DOHH2 (cell line): Measurements from ENCODE around the gene KCTD21.

Experiments
- H3F3A ChIP-seq: fragments of 200-600 bp; sonication (generic), shearing (Covaris generic); 2 replicates; pipeline ENCODE4 v1.6.0; 2016; ENCODE audit warnings: antibody characterized with exemption, mild to moderate bottlenecking; ENCODE audit not compliant: control insufficient read depth, insufficient read depth
- H3K27ac ChIP-seq: fragments of 200-600 bp; sonication (generic); 2 replicates; pipeline ENCODE4 v1.5.1; 2014; ENCODE audit warnings: low read depth, mild to moderate bottlenecking, low read length, moderate library complexity
- H3K27me3 ChIP-seq: fragments of 200-600 bp; sonication (generic); 2 replicates; pipeline ENCODE4 v1.6.1; 2014; ENCODE audit warnings: mild to moderate bottlenecking, low read length, mixed read lengths; ENCODE audit not compliant: control insufficient read depth
- H3K36me3 ChIP-seq: fragments of 200-600 bp; sonication (generic); 2 replicates; pipeline ENCODE4 v1.6.1; 2014; ENCODE audit warnings: mild to moderate bottlenecking, low read length, moderate library complexity, mixed read lengths; ENCODE audit not compliant: control insufficient read depth
- H3K4me1 ChIP-seq: fragments of 200-600 bp; sonication (generic); 2 replicates; pipeline ENCODE4 v1.6.1; 2014; ENCODE audit warnings: mild to moderate bottlenecking, low read length, mixed read lengths; ENCODE audit not compliant: control insufficient read depth
- H3K4me2 ChIP-seq: fragments of 200-600 bp; sonication (generic); 2 replicates; pipeline ENCODE4 v1.6.0; 2014; ENCODE audit warnings: mild to moderate bottlenecking, low read length, moderate library complexity
- H3K4me3 ChIP-seq: fragments of 200-600 bp; sonication (generic); 2 replicates; pipeline ENCODE4 v1.5.1; 2014; ENCODE audit warnings: mild to moderate bottlenecking, low read length, mixed read lengths
- H3K79me2 ChIP-seq: fragments of 200-600 bp; sonication (generic); 2 replicates; pipeline ENCODE4 v1.6.1; 2014; ENCODE audit warnings: mild to moderate bottlenecking, low read length, mixed read lengths; ENCODE audit not compliant: control insufficient read depth
- H3K9me2 ChIP-seq: fragments of 200-600 bp; sonication (generic); replicated peaks from 2 replicates; pipeline ENCODE4 v1.6.1; 2014; ENCODE audit warnings: mild to moderate bottlenecking, low read length, mixed read lengths; ENCODE audit not compliant: control insufficient read depth
- H3K9me3 ChIP-seq: fragments of 200-600 bp; sonication (generic); 2 replicates; pipeline ENCODE4 v1.6.1; 2014; ENCODE audit warnings: antibody characterized with exemption, low read length, mixed read lengths; ENCODE audit not compliant: control insufficient read depth, insufficient read depth
- H4K20me1 ChIP-seq: fragments of 200-600 bp; sonication (generic); 2 replicates; pipeline ENCODE4 v1.6.0; 2014; ENCODE audit warnings: low read depth, mild to moderate bottlenecking, antibody characterized with exemption, low read length, moderate library complexity; ENCODE audit not compliant: control insufficient read depth, insufficient read depth
- CTCF ChIP-seq: fragments of 200-600 bp; sonication (generic); IDR thresholded peaks from one replicate; pipeline ENCODE4 v1.5.1; 2014; ENCODE audit warnings: antibody characterized with exemption, mild to moderate bottlenecking, low read depth, low read length; ENCODE audit not compliant: poor library complexity, severe bottlenecking
- EZH2phosphoT487 ChIP-seq: fragments of 200-600 bp; sonication (generic); IDR thresholded peaks from 2 replicates; pipeline ENCODE4 v1.6.1; 2017; ENCODE audit warnings: borderline replicate concordance, mild to moderate bottlenecking, antibody characterized with exemption, low read length, moderate library complexity, mixed read lengths

The KCTD21 gene

DNA sequence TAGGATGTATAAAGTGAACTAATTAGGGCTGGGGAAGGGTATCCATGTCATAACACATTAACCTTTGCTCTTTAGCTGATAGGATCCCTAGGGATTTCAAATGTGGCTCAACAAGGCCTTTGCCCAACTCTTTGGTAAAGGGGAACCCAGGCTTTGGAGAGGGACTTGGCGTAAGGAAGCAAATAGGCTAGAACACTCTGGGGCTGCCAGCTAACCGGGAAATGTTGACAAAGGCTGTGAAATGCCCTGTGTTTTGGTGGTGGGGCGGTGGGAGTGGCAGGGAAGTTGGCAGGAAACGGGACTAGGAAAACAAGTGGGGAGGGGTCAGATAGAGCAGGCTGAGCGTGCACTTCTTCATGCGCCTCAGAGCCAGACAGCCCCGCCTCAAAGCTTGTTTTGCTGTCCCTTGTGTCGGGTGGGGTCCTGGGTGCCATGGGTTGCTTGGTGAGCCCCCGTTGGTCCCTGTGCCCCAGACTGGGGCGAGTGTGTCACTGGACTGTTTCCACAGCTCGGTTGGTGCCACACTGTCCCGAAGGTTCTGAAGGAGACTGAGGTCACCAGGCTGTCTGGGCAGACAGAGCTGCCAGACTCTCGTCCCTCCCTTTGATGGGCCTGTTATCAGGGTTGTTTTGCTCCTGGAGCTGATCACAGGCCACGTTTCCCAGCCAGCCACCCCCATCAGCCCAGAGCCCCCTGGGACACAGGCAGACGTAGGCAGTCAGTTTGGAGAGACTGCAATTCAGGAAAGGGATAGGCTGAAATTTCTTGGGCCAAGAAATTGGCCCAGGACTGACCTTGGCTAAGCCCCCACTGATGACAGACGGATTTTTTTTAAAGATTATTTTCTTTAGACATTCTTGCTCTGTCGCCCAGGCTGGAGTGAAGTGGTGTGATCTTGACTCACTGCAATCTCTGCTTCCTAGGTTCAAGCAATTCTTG lies 19.6 kb downstream of the KCTD21 start:
- H3K27ac ChIP-seq: no peak overlapping the region
- no peaks in the 10 kb centered on the region for H3K9me3 ChIP-seq

GRCh38 chr11:78166855-78167469 lies 21.5 kb downstream of the KCTD21 start:
- H4K20me1 ChIP-seq: no peaks in the 10 kb centered on the region
- H3F3A ChIP-seq: no peaks in the 10 kb centered on the region
- no peaks in the 10 kb centered on the region for H3K9me3 ChIP-seq
- no peak overlapping the region for H3K4me2 ChIP-seq
- no peak for TF ChIP-seq CTCF
- TF ChIP-seq EZH2phosphoT487: no peak
- H3K36me3 ChIP-seq: no peaks in the 10 kb centered on the region
- no peaks in the 10 kb centered on the region for H3K9me2 ChIP-seq
- H3K4me1 ChIP-seq: no peaks in the 10 kb centered on the region
- H3K27ac ChIP-seq: no peak overlapping the region
- H3K79me2 ChIP-seq: no peaks in the 10 kb centered on the region
- H3K27me3 ChIP-seq: no peaks in the 10 kb centered on the region
- no peak overlapping the region for H3K4me3 ChIP-seq

More for the DNA sequence above, 19.6 kb downstream of the KCTD21 start:
- H3K79me2 ChIP-seq: no peaks in the 10 kb centered on the region
- no peaks in the 10 kb centered on the region for H3K4me1 ChIP-seq
- no peaks in the 10 kb centered on the region for H4K20me1 ChIP-seq
- no peaks in the 10 kb centered on the region for H3K36me3 ChIP-seq
- no peak overlapping the region for H3K4me3 ChIP-seq
- no peak overlapping the region for H3K4me2 ChIP-seq
- H3F3A ChIP-seq: no peaks in the 10 kb centered on the region
- no peaks in the 10 kb centered on the region for H3K27me3 ChIP-seq
- TF ChIP-seq CTCF (no peak), EZH2phosphoT487 (no peak)
- H3K9me2 ChIP-seq: no peaks in the 10 kb centered on the region

DNA sequence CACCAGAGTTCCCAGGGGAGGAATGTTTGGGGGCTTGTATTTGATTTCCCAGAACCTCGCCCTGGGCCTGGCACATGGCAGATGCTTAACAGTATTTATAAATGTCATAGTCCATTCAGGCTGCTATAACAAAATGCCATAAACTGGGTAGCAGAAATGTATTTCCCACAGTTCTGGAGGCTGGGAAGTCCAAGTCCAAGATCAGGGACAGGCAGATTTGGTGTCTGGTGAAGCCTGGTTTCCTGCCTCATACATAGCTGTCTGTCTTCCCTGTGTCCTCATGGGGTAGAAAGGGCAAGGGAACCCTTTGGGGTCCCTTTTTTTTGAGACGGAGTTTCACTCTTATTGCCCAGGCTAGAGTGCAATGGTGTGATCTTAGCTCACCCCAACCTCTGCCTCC lies 24.0 kb downstream of the KCTD21 start:
- no peaks in the 10 kb centered on the region for H3K79me2 ChIP-seq
- no peaks in the 10 kb centered on the region for H3F3A ChIP-seq
- H3K27me3 ChIP-seq: no peaks in the 10 kb centered on the region
- no peaks in the 10 kb centered on the region for H3K9me2 ChIP-seq
- TF ChIP-seq EZH2phosphoT487 (no peak), CTCF (no peak)
- no peaks in the 10 kb centered on the region for H3K9me3 ChIP-seq
- H3K27ac ChIP-seq: no peak overlapping the region
- H3K4me2 ChIP-seq: no peak overlapping the region
- no peaks in the 10 kb centered on the region for H3K4me1 ChIP-seq
- no peaks in the 10 kb centered on the region for H3K36me3 ChIP-seq
- no peaks in the 10 kb centered on the region for H4K20me1 ChIP-seq
- no peak overlapping the region for H3K4me3 ChIP-seq
